Central memory CD4-positive, alpha-beta T cell (primary cell): ENCODE data around the gene ZNF12.

Experiments used
- DNase-seq: peaks from one replicate; pipeline ENCODE4 v3.0.0; 2022

ZNF12 gene

DNA sequence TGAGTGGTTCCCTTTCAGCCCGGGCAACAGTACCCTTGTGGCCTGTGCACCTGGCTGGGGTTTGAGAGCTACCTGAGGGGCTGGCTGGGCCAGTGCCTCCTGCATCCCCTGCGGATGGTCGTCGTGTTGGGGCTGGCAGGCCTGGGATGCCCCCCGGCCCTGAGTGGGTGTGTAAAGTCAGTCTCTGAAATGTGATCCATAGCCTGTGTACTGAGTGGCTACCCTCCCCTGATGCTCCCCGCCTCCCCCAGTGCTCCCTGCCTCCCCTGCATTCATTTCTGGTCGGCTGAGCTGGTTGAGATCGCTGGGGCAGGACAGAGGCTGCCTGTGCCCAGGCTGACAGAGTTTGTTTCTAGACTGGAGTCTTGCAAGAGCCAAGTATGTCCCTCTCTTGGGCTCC lies 60.3 kb downstream of the ZNF12 start:
- DNase-seq = no peak

DNA sequence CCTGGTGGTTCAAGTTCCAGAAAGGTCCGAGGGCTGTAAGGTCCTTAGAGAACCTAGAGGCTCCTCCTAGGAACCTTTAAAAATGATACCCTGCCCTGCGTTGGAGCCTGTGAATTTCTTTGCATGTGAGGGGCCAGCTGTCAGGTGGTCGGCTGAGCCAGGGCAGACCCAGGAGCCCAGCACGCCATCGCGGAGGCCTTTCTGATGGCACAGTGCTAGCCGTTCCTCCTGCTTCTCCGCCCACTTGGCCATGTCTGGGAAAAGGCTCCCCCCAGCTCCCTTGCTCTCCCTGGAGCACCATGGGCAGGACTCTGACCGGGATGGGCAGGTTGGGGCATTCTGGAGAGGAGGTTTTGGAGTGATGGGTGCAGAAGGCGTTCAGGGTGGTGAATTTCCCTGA lies 62.0 kb downstream of the ZNF12 start:
- DNase-seq = no peak

DNA sequence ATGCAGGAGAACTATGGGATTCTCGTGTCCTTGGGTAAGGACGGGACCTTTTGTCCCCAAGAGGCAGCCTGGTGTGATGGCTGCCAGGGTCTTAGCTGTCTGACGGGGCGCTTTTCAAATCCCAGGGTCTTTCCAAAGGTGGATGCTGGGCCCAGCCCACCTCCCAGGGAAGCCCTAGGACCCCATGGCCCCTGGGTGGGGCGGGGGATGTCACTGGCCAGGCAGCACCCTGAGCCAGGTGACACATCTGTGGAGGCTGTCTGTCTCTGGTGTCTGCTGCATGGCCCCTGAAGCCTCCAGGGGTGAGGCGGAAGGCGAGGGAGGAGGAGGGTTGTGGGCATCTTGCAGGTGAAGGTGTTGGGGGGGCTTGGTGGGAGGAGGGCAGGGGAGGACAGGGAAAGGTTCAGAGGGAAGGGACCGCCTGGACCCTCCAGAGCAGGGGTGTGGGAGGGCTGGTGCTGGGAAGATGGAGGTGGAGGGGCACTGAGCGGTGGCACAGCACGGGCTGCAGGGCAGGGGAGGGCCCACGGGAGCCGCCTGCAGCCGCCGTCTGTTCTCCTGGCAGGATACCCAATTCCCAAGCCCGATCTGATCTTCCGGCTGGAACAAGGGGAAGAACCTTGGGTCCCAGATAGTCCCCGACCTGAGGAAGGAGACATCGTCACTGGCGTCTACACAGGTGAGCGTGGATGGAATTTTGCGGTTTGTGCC lies 62.7 kb downstream of the ZNF12 start:
- DNase-seq = no peak

DNA sequence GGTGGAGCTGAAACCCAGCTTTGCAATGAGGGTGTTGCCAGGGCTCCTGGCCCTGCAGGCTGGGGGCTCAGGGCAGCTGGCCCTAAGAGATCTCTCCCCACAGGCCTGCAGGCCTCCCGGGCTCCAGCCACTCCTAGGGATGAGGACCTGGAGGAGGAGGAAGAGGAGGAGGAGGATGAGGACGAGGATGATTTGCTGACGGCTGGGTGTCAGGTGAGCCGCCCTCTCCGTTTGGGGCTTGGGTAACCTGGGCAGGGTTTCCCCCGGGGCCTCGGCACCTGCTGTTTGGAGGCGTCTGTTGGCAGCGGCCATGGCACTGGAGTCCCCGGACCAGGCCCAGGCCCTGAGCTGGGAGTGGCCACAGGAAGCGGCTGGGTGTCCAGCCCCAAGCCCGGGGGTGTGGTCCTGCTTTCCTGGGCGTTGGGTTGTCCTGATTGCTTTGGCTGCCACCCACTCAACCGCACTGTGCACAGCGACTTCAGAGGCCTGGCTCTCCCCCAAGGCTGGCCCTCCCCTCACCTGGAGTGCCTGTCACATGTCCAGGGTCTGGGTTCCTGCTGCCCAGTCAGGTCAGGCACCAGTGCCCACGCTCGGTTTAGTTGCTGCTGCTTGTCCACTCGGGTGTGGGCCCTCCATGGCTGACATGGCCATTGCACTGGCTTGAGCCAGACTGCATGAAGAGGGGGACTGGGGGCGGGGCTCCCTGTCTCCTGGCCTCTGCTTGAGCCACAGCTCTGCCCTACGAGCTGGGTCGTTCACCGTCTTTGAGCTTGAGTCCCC lies 63.7 kb downstream of the ZNF12 start:
- no peak for DNase-seq

DNA sequence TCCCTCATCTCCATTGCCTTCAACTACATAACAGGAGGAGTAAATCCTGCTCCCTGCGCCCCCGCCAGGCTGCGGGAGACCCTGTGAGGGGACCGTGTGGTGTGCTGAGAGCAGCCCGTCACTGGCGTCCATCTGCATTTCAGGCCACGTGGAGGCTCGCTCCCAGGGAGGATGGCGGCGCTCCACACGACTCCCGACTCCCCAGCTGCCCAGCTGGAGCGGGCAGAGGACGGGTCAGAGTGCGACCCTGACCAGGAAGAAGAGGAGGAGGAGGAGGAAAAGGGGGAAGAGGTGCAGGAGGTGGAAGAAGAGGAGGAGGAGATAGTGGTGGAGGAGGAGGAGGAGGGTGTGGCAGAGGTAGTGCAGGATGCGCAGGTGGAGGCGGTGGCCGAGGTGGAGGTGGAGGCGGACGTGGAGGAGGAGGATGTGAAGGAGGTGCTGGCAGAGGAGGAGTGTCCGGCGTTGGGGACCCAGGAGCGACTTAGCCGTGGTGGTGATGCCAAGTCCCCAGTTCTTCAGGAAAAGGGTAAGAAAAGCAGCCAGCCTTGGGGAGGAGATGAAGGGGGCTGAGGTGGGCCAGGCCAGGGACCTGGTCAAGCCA lies 64.4 kb downstream of the ZNF12 start:
- no peak for DNase-seq

DNA sequence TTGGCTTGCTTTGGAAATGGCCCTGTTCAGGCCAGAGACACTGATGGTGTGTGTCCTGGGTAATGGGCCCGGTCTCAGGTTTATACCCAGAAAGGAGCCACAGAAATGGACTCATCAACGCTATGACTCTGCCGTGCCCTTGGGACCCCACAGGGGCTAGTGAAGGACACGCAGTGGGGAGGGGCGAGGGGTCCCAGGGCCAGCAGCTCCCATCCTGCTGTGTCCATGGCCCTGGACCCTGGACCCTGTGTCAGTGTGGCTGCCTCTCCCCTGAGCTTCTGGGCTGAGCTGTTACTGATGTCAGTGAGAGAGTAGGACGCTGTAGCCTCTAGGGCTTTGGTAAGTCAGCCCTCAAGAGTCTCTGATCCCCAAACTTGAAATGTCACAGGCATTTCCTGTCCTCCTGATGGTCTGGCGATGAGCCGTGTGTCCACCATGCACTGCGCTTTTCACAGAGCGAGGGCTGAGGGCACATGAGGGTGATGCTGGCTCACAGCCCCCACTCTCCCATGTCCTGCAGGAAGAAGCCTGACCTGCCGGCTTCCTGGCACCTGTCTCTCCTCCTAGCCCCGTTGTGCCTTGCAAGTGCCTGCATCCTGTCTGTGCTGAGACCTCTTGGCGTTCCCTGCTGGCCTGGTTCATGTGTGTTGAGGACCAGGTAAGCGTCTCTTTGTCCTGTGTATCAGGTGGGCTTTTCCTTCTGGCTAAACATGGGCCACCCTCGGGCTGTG lies 65.3 kb downstream of the ZNF12 start:
- no peak for DNase-seq

DNA sequence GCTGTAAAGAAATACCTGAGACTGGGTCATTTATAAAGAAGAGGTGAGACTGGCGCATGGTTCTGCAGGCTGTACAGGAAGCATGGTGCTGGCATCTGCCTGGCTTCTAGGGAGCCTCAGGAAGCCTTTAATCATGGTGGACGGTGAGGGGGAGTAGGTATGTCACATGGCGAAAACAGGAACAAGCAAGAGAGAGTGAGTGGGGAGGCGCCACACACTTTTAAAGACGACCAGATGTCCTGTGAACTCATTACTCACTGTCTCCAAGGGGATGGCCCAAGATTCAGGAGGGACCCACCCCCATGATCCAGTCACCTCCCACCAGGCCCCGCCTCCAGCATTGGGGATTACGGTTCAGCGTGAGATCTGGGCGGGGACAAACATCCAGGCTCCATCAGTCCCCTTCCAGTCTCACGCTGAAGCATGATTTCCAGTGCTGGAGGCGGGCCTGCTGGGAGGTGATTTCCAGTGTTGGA lies 66.5 kb downstream of the ZNF12 start:
- no peak for DNase-seq

DNA sequence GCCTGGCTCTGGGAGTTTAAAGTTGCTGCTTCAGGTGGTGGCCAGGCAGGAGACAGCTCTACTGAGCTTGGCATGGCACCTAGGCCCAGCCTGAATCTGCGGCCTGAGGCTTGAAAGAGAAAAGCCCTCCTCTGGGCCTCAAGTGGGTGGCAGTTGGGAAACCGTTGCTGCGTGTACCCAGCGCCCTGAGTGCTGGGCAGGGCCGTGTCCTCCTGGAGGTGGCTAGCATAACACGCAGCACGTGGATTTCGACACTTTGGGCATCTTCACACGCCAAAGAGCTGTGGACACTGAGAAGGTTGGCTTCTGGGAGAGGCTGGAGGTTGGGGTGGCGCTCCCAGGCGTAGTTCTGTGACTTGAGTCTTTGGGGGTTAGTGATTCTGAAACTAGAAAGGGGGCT lies 67.1 kb downstream of the ZNF12 start:
- no peak for DNase-seq

DNA sequence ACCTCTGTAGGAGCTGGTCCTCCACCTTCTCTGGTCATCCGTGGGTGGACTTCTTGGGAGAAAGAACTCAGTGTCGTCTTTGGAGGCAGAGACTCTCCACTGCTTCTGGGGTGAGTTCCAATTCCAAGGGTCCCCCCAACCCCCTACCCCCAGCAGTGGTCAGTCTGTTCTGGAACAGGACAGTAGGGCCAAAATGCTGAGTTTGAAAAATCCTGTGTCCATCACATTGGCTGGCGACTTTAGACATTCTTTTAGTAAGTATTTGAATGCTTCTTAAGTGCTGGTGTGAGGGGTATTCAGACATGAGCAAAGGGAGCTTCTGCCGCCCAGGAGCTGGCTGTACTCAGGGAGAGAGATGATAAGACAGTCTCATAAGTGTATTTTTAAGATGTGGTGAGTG lies 67.7 kb downstream of the ZNF12 start:
- DNase-seq = no peak
